HL-60 (cell line): ENCODE measurements around the gene CPNE4.

Experiments used
- CTCF ChIP-seq: IDR thresholded peaks from one replicate; pipeline ENCODE4 v1.5.1; 2011; ENCODE audit warnings: low read length, control low read depth, inconsistent platforms; ENCODE audit not compliant: insufficient read depth
- GABPA ChIP-seq: IDR thresholded peaks from 2 replicates; pipeline ENCODE4 v1.6.1; 2012; ENCODE audit warnings: low read depth
- POLR2AphosphoS5 ChIP-seq: IDR thresholded peaks from 2 replicates; pipeline ENCODE4 v1.6.1; 2012; ENCODE audit warnings: low read depth
- REST ChIP-seq: IDR thresholded peaks from 2 replicates; pipeline ENCODE4 v1.6.1; 2012; ENCODE audit warnings: low read depth; ENCODE audit not compliant: insufficient replicate concordance

- TF ChIP-seq CTCF (no peak), POLR2AphosphoS5 (no peak), GABPA (no peak), REST (no peak)
Measured at GRCh38 chr3:132062535-132062934, 27.7 kb upstream of the CPNE4 start.
